Activated CD4-positive, alpha-beta T cell treated with anti-CD3 and anti-CD28 coated beads for 4 hours (primary cell): Measurements from ENCODE around the gene STK25.

Source experiments
- DNase-seq, 2 donors: peaks; one replicate each; pipeline ENCODE4 v3.0.0-alpha.2; 2020

STK25 gene

GRCh38 chr2:241492174-241492565, 16.2 kb downstream of the STK25 start:
- DNase-seq: no peak

DNA sequence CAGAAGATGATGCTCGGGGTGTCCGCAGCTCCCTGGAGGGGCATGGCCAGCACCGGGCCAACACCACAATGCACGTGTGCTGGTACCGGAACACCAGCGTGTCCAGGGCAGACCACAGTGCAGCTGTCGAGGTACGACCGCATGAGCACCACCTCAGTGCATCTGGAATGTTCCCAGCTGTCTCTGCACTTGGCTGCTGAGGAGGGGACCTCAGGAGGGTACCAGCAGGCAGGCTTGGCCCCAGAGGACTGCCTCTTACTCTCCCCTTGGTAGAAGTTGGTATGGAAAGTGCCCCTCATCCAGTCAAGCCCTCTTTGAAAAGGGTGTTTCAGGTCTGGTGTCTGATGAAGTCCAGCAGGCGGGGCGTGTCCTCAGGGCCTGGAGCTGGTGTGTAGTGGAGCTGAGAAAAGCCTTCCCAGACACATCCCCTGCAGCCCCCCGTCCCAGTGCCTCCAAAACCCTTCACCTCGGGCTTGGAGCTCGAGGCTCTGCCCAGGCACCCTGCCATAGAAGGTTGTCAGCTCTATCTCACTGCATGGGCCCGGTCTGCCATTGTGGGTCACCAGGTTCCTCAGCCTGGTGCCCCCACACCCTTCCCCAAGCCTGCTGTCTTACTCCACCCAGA, 16.7 kb downstream of the STK25 start:
- DNase-seq: no peak

- DNase-seq: no peak
These were observed 17.4 kb downstream of the STK25 start for GRCh38 chr2:241490825-241491506.

- no peak for DNase-seq
These were observed 18.4 kb downstream of the STK25 start for GRCh38 chr2:241489733-241490680.

GRCh38 chr2:241489088-241489487, 19.3 kb downstream of the STK25 start:
- DNase-seq: no peak

- no peak for DNase-seq
These were observed 23.0 kb downstream of the STK25 start for GRCh38 chr2:241485172-241485911.

DNA sequence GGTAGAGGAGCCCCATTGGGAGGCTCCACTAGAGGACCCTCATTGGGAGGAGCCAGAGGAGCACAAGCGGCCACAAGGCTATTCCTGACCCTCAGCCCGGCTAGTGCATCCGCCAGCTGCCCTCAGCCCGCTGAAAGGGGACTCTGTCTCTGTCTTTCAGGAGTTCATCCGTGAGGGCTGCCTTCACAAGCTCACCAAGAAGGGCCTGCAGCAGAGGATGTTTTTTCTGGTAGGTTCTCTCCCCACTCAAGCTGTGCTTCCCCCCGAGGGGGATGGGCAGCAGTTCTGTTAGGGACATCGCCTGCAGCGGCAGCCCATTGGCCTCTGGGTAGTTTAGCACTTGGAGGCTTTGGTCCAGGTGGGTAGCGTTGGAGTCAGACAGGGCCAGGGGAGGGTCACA, 25.1 kb downstream of the STK25 start:
- no peak for DNase-seq

DNA sequence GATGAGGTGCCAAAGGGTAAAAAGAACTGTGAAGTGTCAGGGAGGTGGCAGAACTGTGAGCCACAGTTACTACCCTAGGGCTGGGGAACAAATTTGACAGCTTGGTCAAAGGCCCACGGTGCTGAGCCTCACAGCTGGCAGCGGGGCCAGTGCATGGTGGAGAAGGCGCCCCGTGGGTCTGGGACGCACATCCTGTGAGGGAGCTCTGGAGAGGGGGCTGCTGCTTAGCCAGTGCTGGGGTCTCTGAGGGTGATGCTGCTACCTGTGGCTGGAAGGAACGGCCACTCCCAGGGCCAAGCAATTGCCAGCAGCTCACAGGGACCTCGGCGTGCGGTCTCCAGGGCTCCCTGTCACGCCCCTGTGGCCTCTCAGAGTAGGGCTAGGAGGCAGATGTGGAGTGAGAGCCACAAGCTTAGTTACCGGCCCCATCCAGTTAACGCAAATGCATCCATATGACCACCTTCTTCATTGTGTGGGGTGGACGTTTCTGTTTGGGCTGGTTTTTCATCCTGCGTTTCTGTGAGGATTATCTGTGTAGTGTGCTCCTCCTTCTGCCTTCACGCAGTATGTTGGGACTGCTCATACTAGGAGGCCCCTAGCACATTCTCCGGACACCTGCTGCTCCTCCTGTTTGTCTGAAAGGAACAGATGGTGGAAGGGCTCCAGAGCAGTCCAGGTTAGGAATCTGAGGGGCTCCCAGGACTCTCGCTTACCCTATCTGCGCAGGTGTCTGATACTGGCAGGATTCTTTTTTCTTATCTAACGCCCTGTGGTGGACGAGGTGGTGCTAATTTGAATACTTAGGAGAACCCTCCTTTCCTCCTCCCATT, 26.0 kb downstream of the STK25 start:
- no peak for DNase-seq

GRCh38 chr2:241481687-241482086, 26.7 kb downstream of the STK25 start:
- no peak for DNase-seq

GRCh38 chr2:241479026-241479898, 29.1 kb downstream of the STK25 start:
- no peak for DNase-seq

- no peak for DNase-seq
These were observed 30.2 kb downstream of the STK25 start for GRCh38 chr2:241478166-241478565.

GRCh38 chr2:241475267-241475666, 33.1 kb downstream of the STK25 start:
- DNase-seq: no peak

DNA sequence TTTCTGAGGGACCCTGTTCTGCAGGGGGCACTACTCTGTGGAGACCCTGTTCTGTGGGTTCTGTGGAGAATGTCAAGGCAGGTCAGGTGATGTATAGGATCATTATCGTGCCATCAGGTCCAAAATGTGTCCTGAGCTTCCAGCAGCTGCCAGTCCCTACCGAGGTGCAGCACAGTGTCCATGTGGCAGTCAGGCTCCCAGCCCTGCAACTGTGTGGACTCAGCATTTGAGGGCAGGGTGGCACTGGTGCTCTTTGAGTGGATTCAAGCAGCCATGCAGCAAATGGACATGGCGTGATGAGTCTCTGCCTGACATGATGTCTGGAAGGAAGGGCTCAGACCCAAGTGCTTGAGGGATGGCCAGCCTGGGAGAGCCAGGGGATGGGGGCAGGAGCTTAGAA, 35.0 kb downstream of the STK25 start:
- no peak for DNase-seq

GRCh38 chr2:241469746-241470145, 38.6 kb downstream of the STK25 start:
- no peak for DNase-seq

- no peak for DNase-seq
These were observed 40.0 kb downstream of the STK25 start for GRCh38 chr2:241468476-241468781.

GRCh38 chr2:241467777-241468475, 40.5 kb downstream of the STK25 start:
- DNase-seq: no peak

- DNase-seq: no peak
These were observed 42.2 kb downstream of the STK25 start for GRCh38 chr2:241466230-241466629.

DNA sequence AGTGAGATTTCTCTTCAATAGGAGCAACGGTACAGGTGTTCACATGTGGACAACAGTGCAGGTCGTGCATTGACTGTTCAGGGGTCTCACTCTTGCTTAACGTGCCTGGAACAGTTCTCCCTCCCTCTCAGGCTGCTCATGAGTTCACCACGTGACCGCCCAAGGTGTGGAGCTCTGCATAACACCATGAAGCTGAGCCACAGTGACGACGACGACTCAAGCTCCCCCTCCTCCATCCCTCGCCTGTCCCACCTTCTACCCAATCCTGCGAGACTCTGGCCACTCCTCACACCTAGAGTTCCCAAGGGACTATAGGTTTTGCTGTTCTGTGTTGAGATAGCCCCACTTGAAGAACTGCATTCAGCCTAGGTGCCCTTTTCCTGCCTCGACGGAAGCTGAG, 42.8 kb downstream of the STK25 start:
- no peak for DNase-seq

- DNase-seq: no peak
These were observed 44.9 kb downstream of the STK25 start for GRCh38 chr2:241463276-241464135.
